GM12872 (cell line): Measurements from ENCODE around the gene COX6A1.

ENCODE experiments used
- TF ChIP-seq, protein P1 (sequence below): IDR thresholded peaks from 3 replicates; pipeline ENCODE4 v1.5.1; 2011; ENCODE audit warnings: low read depth, mild to moderate bottlenecking, low read length, moderate library complexity; ENCODE audit not compliant: insufficient read depth

The COX6A1 gene

GRCh38 chr12:120447992-120448391 lies 10.1 kb downstream of the COX6A1 start:
- TF ChIP-seq, protein P1, sequence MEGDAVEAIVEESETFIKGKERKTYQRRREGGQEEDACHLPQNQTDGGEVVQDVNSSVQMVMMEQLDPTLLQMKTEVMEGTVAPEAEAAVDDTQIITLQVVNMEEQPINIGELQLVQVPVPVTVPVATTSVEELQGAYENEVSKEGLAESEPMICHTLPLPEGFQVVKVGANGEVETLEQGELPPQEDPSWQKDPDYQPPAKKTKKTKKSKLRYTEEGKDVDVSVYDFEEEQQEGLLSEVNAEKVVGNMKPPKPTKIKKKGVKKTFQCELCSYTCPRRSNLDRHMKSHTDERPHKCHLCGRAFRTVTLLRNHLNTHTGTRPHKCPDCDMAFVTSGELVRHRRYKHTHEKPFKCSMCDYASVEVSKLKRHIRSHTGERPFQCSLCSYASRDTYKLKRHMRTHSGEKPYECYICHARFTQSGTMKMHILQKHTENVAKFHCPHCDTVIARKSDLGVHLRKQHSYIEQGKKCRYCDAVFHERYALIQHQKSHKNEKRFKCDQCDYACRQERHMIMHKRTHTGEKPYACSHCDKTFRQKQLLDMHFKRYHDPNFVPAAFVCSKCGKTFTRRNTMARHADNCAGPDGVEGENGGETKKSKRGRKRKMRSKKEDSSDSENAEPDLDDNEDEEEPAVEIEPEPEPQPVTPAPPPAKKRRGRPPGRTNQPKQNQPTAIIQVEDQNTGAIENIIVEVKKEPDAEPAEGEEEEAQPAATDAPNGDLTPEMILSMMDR: no peak

GRCh38 chr12:120453060-120453750 lies 15.3 kb downstream of the COX6A1 start:
- TF ChIP-seq, protein P1: no peak

- TF ChIP-seq, protein P1: peak; percentile 80
These were observed 16.1 kb downstream of the COX6A1 start for GRCh38 chr12:120453977-120454376.

DNA sequence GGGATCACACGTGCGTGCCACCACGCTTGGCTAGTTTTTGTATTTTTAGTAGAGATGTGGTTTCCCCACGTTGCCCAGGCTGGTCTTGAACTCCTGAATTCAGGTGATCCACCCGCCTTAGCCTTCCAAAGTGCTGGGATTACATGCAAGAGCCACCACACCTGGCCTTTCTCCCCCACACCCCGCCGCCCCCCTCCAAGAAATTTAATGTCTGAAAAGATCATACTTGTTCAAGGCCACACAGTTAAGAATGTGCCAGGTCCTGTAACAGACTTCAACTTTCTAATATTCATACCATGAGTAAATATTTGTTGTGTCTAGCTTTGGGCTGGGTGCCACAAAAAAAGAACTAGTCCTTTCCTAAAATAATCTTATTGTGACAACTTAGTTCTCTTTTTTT lies 17.4 kb downstream of the COX6A1 start:
- TF ChIP-seq, protein P1: no peak

GRCh38 chr12:120457133-120457532 lies 19.2 kb downstream of the COX6A1 start:
- TF ChIP-seq, protein P1: peak; percentile 58

- TF ChIP-seq, protein P1: no peak
These were observed 22.2 kb downstream of the COX6A1 start for GRCh38 chr12:120460157-120460556.

- TF ChIP-seq, protein P1: no peak
These were observed 24.3 kb downstream of the COX6A1 start for GRCh38 chr12:120462099-120462640.
